Stomach (tissue), 9 donors: ENCODE results near the gene RAB26. TPM values are rescaled to one million over a fixed set of nuclear protein-coding genes. Genes with fewer than 3 reads are reported as not detected.

Experiments
- DNase-seq, 2 donors: peaks; one replicate each; pipeline versions ENCODE4 v3.0.0 to v3.0.0-alpha.2; 2013 to 2019
- H3K27ac ChIP-seq, 5 donors: fragments of 200-600 bp in 4 of 5; sonication (generic) in 4 of 5; one replicate each; pipeline ENCODE4 v1.5.1; 2013 to 2019; ENCODE audit warnings: mild to moderate bottlenecking in 1 of 5, moderate library complexity in 1 of 5
- H3K27me3 ChIP-seq, 3 donors: fragments of 200-600 bp; sonication (generic); one replicate each; pipeline ENCODE4 v1.5.1; 2017 to 2019; ENCODE audit warnings: mixed run types in 1 of 3
- H3K36me3 ChIP-seq, 4 donors: fragments of 200-600 bp; sonication (generic); 1 replicate in 3 of 4; 2 replicates in 1 of 4; pipeline ENCODE4 v1.5.1; 2016 to 2019
- H3K4me1 ChIP-seq, 4 donors: fragments of 200-600 bp; sonication (generic); one replicate each; pipeline ENCODE4 v1.5.1; 2016 to 2019
- H3K4me3 ChIP-seq, 4 donors: fragments of 200-600 bp; sonication (generic) in 3 of 4; one replicate each; pipeline ENCODE4 v1.5.1; 2016 to 2019; ENCODE audit warnings: mild to moderate bottlenecking in 1 of 4
- H3K9me3 ChIP-seq, 4 donors: fragments of 200-600 bp; sonication (generic); one replicate each; pipeline ENCODE4 v1.5.1; 2016 to 2019
- EP300 ChIP-seq: sonication (generic); formaldehyde crosslinking; IDR thresholded peaks from one replicate; pipeline ENCODE4 v1.6.1; 2017; ENCODE audit warnings: antibody characterized with exemption
- POLR2A ChIP-seq, 4 donors: fragments of 450-650 bp; IDR thresholded peaks; one replicate each; pipeline ENCODE4 v1.6.1; 2016; ENCODE audit warnings: antibody characterized with exemption in 4 of 4, control low read depth in 2 of 4, mild to moderate bottlenecking in 1 of 4, moderate library complexity in 1 of 4
- POLR2AphosphoS5 ChIP-seq, 3 donors: sonication (generic); formaldehyde crosslinking; IDR thresholded peaks; one replicate each; pipeline ENCODE4 v1.6.1; 2016; ENCODE audit warnings: antibody characterized with exemption in 3 of 3
- WGBS, 5 donors: extraction: QIAGEN DNeasy Blood & Tissue Kit in 3 of 5; methylation state at CpG; one replicate each; pipeline versions ENCODE4 v1.1.5 to v1.1.7; 2013 to 2018; 5-methylcytosine and 5-hydroxymethylcytosine counted together
- intact Hi-C: fragments of 100-400 bp; cut with DNase I; formaldehyde crosslinking; loops from one replicate; pipeline ENCODE4 v1.15.1; 2023; ENCODE audit warnings: low total_unique reads
- polyA plus RNA-seq, 3 donors: library from polyadenylated mRNA; stranded (reverse); fragments of 200-250 nt; gene quantifications; one replicate each; pipeline ENCODE4 v1.2.3, GENCODE V29; 2013
- total RNA-seq, 5 donors: library from RNA; depleted of rRNA; stranded (reverse); fragments of >200 nt; gene quantifications; one replicate each; pipeline versions ENCODE4 v1.1.0 to v1.2.3, GENCODE V29; 2014 to 2016
- TF ChIP-seq, protein P1 (sequence below), 7 experiments: fragments of 450-650 bp in 4 of 7; fragments of 200-600 bp in 3 of 7; sonication (generic) in 3 of 7; IDR thresholded peaks; one replicate each; pipeline ENCODE4 v1.5.1; 2016 to 2019; ENCODE audit warnings: antibody characterized with exemption in 7 of 7, control low read depth in 2 of 7, mild to moderate bottlenecking in 1 of 7
- donor health status: healthy with polysubstance abuse.
- donor health status: Bipolar disorder and iron deficiency.
- donor health status: healthy.

Gene RAB26
- total and polyA plus RNA-seq, 8 donors = 15.1 to 114 (median 27.2) TPM; not detected in 3

GRCh38 chr16:2151188-2152091, 3.0 kb downstream of the RAB26 start:
- peaks cover 8 to 13% (median 12%) of the 10 kb centered on the region in 4 donors for H3K36me3 ChIP-seq
- H3K9me3 ChIP-seq = no peaks in the 10 kb centered on the region
- peaks cover 0 to 4% (median 0%) of the 10 kb centered on the region in 3 donors for H3K27me3 ChIP-seq
- 53 to 66% (median 64%) methylated on average over 7 to 13 of the region's 13 CpGs for WGBS, 5 donors
- no peak for DNase-seq
- H3K4me1 ChIP-seq = peaks cover 67 to 90% (median 84%) of the 10 kb centered on the region in 4 donors
- H3K4me3 ChIP-seq = peak overlapping the region in 2 of 4 donors; percentile 6 to 87
- H3K27ac ChIP-seq = peak overlapping the region; percentile 65 to 97 (median 83)
- TF ChIP-seq, protein P1, sequence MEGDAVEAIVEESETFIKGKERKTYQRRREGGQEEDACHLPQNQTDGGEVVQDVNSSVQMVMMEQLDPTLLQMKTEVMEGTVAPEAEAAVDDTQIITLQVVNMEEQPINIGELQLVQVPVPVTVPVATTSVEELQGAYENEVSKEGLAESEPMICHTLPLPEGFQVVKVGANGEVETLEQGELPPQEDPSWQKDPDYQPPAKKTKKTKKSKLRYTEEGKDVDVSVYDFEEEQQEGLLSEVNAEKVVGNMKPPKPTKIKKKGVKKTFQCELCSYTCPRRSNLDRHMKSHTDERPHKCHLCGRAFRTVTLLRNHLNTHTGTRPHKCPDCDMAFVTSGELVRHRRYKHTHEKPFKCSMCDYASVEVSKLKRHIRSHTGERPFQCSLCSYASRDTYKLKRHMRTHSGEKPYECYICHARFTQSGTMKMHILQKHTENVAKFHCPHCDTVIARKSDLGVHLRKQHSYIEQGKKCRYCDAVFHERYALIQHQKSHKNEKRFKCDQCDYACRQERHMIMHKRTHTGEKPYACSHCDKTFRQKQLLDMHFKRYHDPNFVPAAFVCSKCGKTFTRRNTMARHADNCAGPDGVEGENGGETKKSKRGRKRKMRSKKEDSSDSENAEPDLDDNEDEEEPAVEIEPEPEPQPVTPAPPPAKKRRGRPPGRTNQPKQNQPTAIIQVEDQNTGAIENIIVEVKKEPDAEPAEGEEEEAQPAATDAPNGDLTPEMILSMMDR (IDR thresholded peaks at IDR 0.05) = no peak
- no peak for TF ChIP-seq POLR2AphosphoS5 (IDR thresholded peaks at IDR 0.05)
- no peak for TF ChIP-seq POLR2A (IDR thresholded peaks at IDR 0.05)
- TF ChIP-seq EP300 = no peak
- intact Hi-C loops = loop anchor here (5.0 kb wide), 1 partner anchor 129 kb away; no protein-coding TSS in a partner anchor

DNA sequence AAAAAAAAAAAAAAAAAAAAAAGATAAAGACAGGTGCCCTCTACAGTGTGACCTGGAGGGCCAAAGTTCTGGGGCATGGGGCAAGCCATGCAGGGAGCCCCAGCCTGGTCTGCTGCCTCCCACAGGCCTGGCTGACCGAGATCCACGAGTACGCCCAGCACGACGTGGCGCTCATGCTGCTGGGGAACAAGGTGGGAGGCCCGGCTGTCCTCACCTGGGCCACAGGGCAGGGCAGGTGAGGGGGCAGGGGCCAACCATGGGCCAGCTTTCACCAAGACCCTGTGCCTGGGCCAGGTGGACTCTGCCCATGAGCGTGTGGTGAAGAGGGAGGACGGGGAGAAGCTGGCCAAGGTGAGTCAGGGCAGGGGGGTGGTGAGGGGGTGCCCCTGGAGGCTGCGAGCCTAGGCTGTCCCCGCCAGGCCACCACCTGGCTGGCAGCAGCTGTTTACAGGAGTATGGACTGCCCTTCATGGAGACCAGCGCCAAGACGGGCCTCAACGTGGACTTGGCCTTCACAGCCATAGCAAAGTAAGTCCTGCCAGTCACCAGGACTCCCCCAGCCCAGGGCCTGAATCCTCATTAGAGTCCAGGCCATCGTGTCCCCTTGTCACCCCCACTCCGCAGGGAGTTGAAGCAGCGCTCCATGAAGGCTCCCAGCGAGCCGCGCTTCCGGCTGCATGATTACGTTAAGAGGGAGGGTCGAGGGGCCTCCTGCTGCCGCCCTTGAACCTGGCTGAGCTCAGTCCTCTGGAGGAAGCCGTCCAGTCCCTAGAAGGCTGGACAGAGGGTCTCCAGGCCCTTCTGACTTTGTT, 4.5 kb downstream of the RAB26 start:
- DNase-seq = peak; percentile 48 to 63
- Histone ChIP-seq H3K9me3 (no peaks in the 10 kb centered on the region), H3K27me3 (peaks cover 0 to 4% (median 0%) of the 10 kb centered on the region in 3 donors), H3K36me3 (peaks cover 8 to 13% (median 12%) of the 10 kb centered on the region in 4 donors), H3K4me1 (peaks cover 75 to 91% (median 89%) of the 10 kb centered on the region in 4 donors), H3K27ac (peak overlapping the region; percentile 60 to 97 (median 83)), H3K4me3 (peak overlapping the region; percentile 65 to 90 (median 84))
- WGBS, 5 donors = 15 to 23% (median 20%) methylated on average over 22 to 25 of the region's 25 CpGs
- peak in 1 of 3 donors; percentile 1 for TF ChIP-seq POLR2AphosphoS5 (IDR thresholded peaks at IDR 0.05)
- TF ChIP-seq POLR2A (IDR thresholded peaks at IDR 0.05) = no peak
- intact Hi-C loops = loop anchor here (5.0 kb wide), 1 partner anchor 131 kb away; no protein-coding TSS in a partner anchor

DNA sequence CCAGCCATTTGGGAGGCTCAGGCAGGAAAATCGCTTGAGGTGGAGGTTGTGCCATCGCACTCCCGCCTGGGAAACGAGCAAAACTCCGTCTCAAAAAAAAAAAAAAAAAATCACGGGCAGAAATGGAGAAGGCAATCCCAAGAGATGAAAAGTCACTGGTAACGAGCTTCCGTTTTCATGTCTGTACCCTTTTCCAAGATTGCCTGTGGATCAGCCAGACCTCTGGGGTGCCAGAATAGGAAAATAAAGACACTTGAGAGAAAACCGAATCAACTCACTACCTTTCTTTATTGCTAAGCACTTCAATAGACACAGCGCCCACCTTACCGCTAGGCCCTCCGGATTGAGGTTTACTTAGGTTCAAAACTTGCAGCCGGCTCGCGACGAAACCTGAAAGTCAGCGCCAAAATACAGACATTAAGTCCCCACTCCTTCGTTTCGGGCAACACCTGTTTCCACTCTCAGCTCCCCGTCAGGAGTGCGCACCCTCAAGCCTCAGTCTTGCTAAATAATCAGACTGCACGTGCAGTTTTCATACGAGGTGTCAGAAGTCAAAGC, 6.2 kb downstream of the RAB26 start:
- no peak for DNase-seq
- Histone ChIP-seq H3K4me3 (peak overlapping the region; percentile 65 to 90 (median 84)), H3K4me1 (peaks cover 77 to 92% (median 90%) of the 10 kb centered on the region in 4 donors), H3K27me3 (no peaks in the 10 kb centered on the region), H3K27ac (peak overlapping the region; percentile 81 to 97 (median 84)), H3K36me3 (peaks cover 8 to 13% (median 12%) of the 10 kb centered on the region in 4 donors), H3K9me3 (no peaks in the 10 kb centered on the region)
- TF ChIP-seq, protein P1 (IDR thresholded peaks at IDR 0.05) = no peak
- no peak for TF ChIP-seq EP300
- no peak for TF ChIP-seq POLR2AphosphoS5 (IDR thresholded peaks at IDR 0.05)
- TF ChIP-seq POLR2A (IDR thresholded peaks at IDR 0.05) = no peak
- WGBS, 5 donors = 2 to 3% (median 2%) methylated on average over 23 of the region's 23 CpGs
- intact Hi-C loops = loop anchor here (5.0 kb wide), 1 partner anchor 132 kb away; no protein-coding TSS in a partner anchor

GRCh38 chr16:2155091-2155950, 6.9 kb downstream of the RAB26 start, which contains the start of gene TRAF7:
Gene TRAF7, plus strand, starts transcription at chr16:2155782. Its CDS starts 8,139 bp downstream, at chr16:2163921.
- TF ChIP-seq POLR2A (IDR thresholded peaks at IDR 0.05) (peak in 2 of 4 donors; percentile 98 to 99), POLR2AphosphoS5 (IDR thresholded peaks at IDR 0.05) (peak; percentile 100), EP300 (no peak)
- TF ChIP-seq, protein P1 (IDR thresholded peaks at IDR 0.05) = no peak
- WGBS, 5 donors = 0 to 1% (median 0%) methylated on average over 31 to 84 of the region's 94 CpGs
- Histone ChIP-seq H3K9me3 (no peaks in the 10 kb centered on the region), H3K4me3 (peak within 1 kb of the TSS; percentile 66 to 90 (median 84)), H3K36me3 (peaks cover 8 to 13% (median 12%) of the 10 kb centered on the region in 4 donors), H3K27ac (peak within 1 kb of the TSS; percentile 88 to 97 (median 89)), H3K27me3 (no peaks in the 10 kb centered on the region), H3K4me1 (peaks cover 81 to 92% (median 90%) of the 10 kb centered on the region in 4 donors)
- intact Hi-C loops = no loop called here
- peak; percentile 98 to 100 for DNase-seq
